Endothelial cell of umbilical vein (primary cell): ENCODE measurements around the gene ECSIT. TPM values are rescaled to one million over a fixed set of nuclear protein-coding genes. Genes with fewer than 3 reads are reported as not detected.

Experiments used
- BruUV-seq: library from RNA; stranded (reverse); fragments of 400-500 nt; replicated peaks from 2 replicates; lab custom pipeline; 2021; lab: Mats Ljungman, UMichigan
- CTCF ChIA-PET: fragments of 300-600, 350-600 bp; sonication (Branson Sonifier 250); formaldehyde crosslinking; loops from one replicate; lab custom pipeline; 2021; ENCODE audit warnings: antibody characterized with exemption, inconsistent platforms; lab: Charles Lee
- POLR2A ChIA-PET: fragments of 300-600, 350-600 bp; sonication (Branson Sonifier 250); formaldehyde crosslinking; loops from one replicate; lab custom pipeline; 2021; ENCODE audit warnings: antibody characterized with exemption, inconsistent platforms; lab: Charles Lee
- DNase-seq: peaks from one replicate; pipeline ENCODE4 v3.0.0-alpha.2; 2011; ENCODE audit warnings: low read depth, low spot score
- FAIRE-seq: peaks from 2 replicates; lab custom pipeline; 2011; peaks lifted over from hg19 to GRCh38; lab: Jason Lieb, UNC
- H2AFZ ChIP-seq: 2 replicates; pipeline ENCODE4 v1.6.0; 2012; ENCODE audit warnings: low read depth, low read length, control low read depth, inconsistent platforms
- H3K27ac ChIP-seq: 2 replicates; pipeline ENCODE4 v1.5.1; 2011; ENCODE audit warnings: low read depth, mild to moderate bottlenecking, control low read depth, low read length, moderate library complexity; ENCODE audit not compliant: insufficient read depth
- H3K27me3 ChIP-seq, 2 experiments: 2 replicates each; pipeline versions ENCODE4 v1.6.0 to v1.6.1; 2011; ENCODE audit warnings: low read length in 2 of 2, mixed read lengths in 1 of 2; ENCODE audit not compliant: control insufficient read depth in 2 of 2, insufficient read depth in 2 of 2
- H3K36me3 ChIP-seq, 2 experiments: 2 replicates in 1 of 2; 3 replicates in 1 of 2; pipeline ENCODE4 v1.5.1; 2011; ENCODE audit warnings: low read length in 2 of 2, mild to moderate bottlenecking in 1 of 2, moderate library complexity in 1 of 2; ENCODE audit not compliant: control insufficient read depth in 2 of 2, insufficient read depth in 2 of 2; ENCODE audit errors: extremely low read depth in 1 of 2
- H3K4me1 ChIP-seq: 3 replicates; pipeline ENCODE4 v1.5.1; 2011; ENCODE audit warnings: mild to moderate bottlenecking, low read length; ENCODE audit not compliant: control insufficient read depth, insufficient read depth; ENCODE audit errors: extremely low read depth
- H3K4me2 ChIP-seq: 2 replicates; pipeline ENCODE4 v1.6.1; 2011; ENCODE audit warnings: low read length, control low read depth, mixed read lengths; ENCODE audit not compliant: insufficient read depth
- H3K4me3 ChIP-seq, 3 experiments: fragments of 200-600 bp in 1 of 3; sonication (generic), shearing (Covaris generic) in 1 of 3; replicated peaks in 1 of 3; 2 replicates each; pipeline ENCODE4 v1.5.1; 2011 to 2016; ENCODE audit warnings: control low read depth in 3 of 3, low read length in 3 of 3, mild to moderate bottlenecking in 2 of 3, inconsistent platforms in 1 of 3, low read depth in 1 of 3, moderate library complexity in 1 of 3; ENCODE audit not compliant: insufficient read depth in 1 of 3
- H3K79me2 ChIP-seq: 2 replicates; pipeline ENCODE4 v1.6.0; 2012; ENCODE audit warnings: low read length, inconsistent platforms; ENCODE audit not compliant: control insufficient read depth, insufficient read depth
- H3K9ac ChIP-seq: replicated peaks from 2 replicates; pipeline ENCODE3; 2011; ENCODE audit warnings: low read length, control low read depth; ENCODE audit not compliant: insufficient read depth; ENCODE audit errors: extremely low read depth
- H3K9me1 ChIP-seq: replicated peaks from 3 replicates; pipeline ENCODE4 v1.6.0; 2011; ENCODE audit warnings: mild to moderate bottlenecking, low read length; ENCODE audit not compliant: control insufficient read depth, insufficient read depth; ENCODE audit errors: extremely low read depth
- H3K9me3 ChIP-seq: replicated peaks from 2 replicates; pipeline ENCODE4 v1.5.1; 2012; ENCODE audit warnings: low read length, inconsistent platforms; ENCODE audit not compliant: control insufficient read depth, insufficient read depth
- H4K20me1 ChIP-seq: replicated peaks from 2 replicates; pipeline ENCODE3; 2011; ENCODE audit warnings: mild to moderate bottlenecking, low read length; ENCODE audit not compliant: control insufficient read depth, insufficient read depth; ENCODE audit errors: extremely low read depth
- GATA2 ChIP-seq: IDR thresholded peaks from 2 replicates; pipeline ENCODE4 v1.7.0; 2011; ENCODE audit warnings: low read depth, mild to moderate bottlenecking, moderate library complexity, mixed read lengths, low read length; ENCODE audit not compliant: insufficient read length, insufficient read depth
- MYC ChIP-seq: IDR thresholded peaks from one replicate; pipeline ENCODE4 v1.6.1; 2011; ENCODE audit warnings: mild to moderate bottlenecking, low read depth, low read length
- POLR2AphosphoS5 ChIP-seq: IDR thresholded peaks from 2 replicates; pipeline ENCODE4 v1.6.1; 2012; ENCODE audit warnings: low read depth, mild to moderate bottlenecking, control low read depth, low read length, moderate library complexity; ENCODE audit not compliant: insufficient read depth
- dilution Hi-C: fragments of 300-500 bp; cut with MboI; formaldehyde crosslinking; loops from one replicate; pipeline ENCODE4 v1.15.0; 2019; ENCODE audit warnings: low sequenced_read_pairs; ENCODE audit not compliant: extremely low pct_ligation_motif_present
- intact Hi-C: fragments of 100-400 bp; cut with micrococcal nuclease; formaldehyde crosslinking; loops from one replicate; pipeline ENCODE4 v1.10.0; 2022
- polyA plus RNA-seq, 4 experiments: library from polyadenylated mRNA; depleted of rRNA in 3 of 4; stranded (reverse) in 3 of 4; unstranded in 1 of 4; fragments of >200 nt; gene quantifications; 2 replicates each; pipeline versions ENCODE4 v1.2.1 to v1.2.3, GENCODE V29; 2011 to 2012; ENCODE audit warnings: missing spikeins in 1 of 4
- total RNA-seq: library from RNA; stranded (reverse); gene quantifications from 2 replicates; pipeline ENCODE4 v1.2.3, GENCODE V29; 2021
- TF ChIP-seq, protein P1 (sequence below): IDR thresholded peaks from 2 replicates; pipeline ENCODE4 v1.6.1; 2011; ENCODE audit not compliant: insufficient read depth, insufficient read length
- TF ChIP-seq, protein P2 (sequence below), 2 donors: IDR thresholded peaks; 1 replicate in 1 of 2; 2 replicates in 1 of 2; pipeline ENCODE4 v1.5.1; 2011; ENCODE audit warnings: low read length in 2 of 2, mild to moderate bottlenecking in 2 of 2, moderate library complexity in 2 of 2, control low read depth in 1 of 2, inconsistent platforms in 1 of 2, low read depth in 1 of 2; ENCODE audit not compliant: insufficient read depth in 1 of 2; ENCODE audit errors: extremely low read depth in 1 of 2

ECSIT gene
- total and polyA plus RNA-seq, 2 donors (not counting 3 experiments of a cell fraction or from before 2014, with no cell fraction given) = 32.4 to 47.2 TPM

DNA sequence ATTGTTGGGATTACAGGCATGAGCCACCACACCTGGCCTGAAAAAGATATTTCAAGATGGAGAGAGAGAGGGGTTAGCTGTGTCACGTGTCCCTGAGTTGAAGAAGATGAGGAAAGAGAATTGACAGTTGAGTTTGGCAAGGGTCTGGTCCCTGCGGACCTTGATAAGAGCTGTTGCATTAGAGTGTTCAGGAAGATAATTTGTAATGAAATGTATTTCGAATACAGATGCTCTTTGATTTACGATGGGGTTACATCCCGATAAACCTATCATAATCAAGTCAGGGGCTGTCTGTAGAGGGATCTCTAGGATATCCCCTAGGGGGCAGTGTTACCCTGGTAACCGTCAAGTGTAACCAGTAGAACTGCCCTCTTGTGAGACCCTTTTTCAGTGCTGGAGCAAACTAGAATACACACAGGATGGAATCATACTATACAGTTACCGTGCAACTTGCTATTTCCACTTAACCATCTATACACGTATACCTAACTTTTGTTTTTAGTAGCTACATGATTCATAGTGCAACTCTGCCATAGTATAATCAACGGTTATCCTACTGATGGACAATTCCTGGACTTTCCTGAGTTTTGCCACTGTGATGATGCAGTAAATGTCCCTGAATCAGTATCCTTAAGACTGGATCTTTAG, 31.6 kb upstream of the ECSIT start:
- Histone ChIP-seq H3K9me1 (no peaks in the 10 kb centered on the region), H3K9ac (no peak overlapping the region), H3K79me2 (peaks cover 22% of the 10 kb centered on the region), H2AFZ (no peak overlapping the region), H3K4me1 (peaks cover 9% of the 10 kb centered on the region), H3K4me2 (no peak overlapping the region), H3K27ac (no peak overlapping the region), H3K4me3 (no peak overlapping the region), H3K27me3 (no peaks in the 10 kb centered on the region), H4K20me1 (no peaks in the 10 kb centered on the region), H3K9me3 (no peaks in the 10 kb centered on the region), H3K36me3 (no peaks in the 10 kb centered on the region)
- ChIA-PET CTCF (interaction anchor here (0.5 to 2.1 kb wide), 9 partner anchors 18 to 428 kb away, joined by 3 to 8 read pairs (median 5); no protein-coding TSS in a partner anchor), POLR2A (no interaction called here)
- TF ChIP-seq MYC = no peak
- TF ChIP-seq, protein P1, sequence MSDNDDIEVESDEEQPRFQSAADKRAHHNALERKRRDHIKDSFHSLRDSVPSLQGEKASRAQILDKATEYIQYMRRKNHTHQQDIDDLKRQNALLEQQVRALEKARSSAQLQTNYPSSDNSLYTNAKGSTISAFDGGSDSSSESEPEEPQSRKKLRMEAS = no peak
- no peak for TF ChIP-seq POLR2AphosphoS5
- TF ChIP-seq, protein P2, sequence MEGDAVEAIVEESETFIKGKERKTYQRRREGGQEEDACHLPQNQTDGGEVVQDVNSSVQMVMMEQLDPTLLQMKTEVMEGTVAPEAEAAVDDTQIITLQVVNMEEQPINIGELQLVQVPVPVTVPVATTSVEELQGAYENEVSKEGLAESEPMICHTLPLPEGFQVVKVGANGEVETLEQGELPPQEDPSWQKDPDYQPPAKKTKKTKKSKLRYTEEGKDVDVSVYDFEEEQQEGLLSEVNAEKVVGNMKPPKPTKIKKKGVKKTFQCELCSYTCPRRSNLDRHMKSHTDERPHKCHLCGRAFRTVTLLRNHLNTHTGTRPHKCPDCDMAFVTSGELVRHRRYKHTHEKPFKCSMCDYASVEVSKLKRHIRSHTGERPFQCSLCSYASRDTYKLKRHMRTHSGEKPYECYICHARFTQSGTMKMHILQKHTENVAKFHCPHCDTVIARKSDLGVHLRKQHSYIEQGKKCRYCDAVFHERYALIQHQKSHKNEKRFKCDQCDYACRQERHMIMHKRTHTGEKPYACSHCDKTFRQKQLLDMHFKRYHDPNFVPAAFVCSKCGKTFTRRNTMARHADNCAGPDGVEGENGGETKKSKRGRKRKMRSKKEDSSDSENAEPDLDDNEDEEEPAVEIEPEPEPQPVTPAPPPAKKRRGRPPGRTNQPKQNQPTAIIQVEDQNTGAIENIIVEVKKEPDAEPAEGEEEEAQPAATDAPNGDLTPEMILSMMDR (IDR thresholded peaks at IDR 0.05; ENCODE audit: extremely low read depth in 1 of 2, insufficient read depth in 1 of 2, low read depth in 1 of 2, low read length in 2 of 2) = peak; percentile 66 to 72
- TF ChIP-seq GATA2 = no peak
- dilution Hi-C loops (no loop called here), intact Hi-C loops (loop anchor here (5.0 kb wide), 1 partner anchor 137 kb away; no protein-coding TSS in a partner anchor)
- BruUV-seq = no TSS peak
- FAIRE-seq (peak; percentile 84), DNase-seq (peak; percentile 78)
